NB4 (cell line): ENCODE data around the gene EEF1AKMT3.

ENCODE experiments used
- DNase-seq: peaks from one replicate; pipeline ENCODE4 v3.0.0; 2010; ENCODE audit warnings: low read depth
- H3K4me3 ChIP-seq: one replicate; pipeline ENCODE4 v1.5.1; 2011; ENCODE audit warnings: mild to moderate bottlenecking, low read depth, low read length, moderate library complexity
- CTCF ChIP-seq: IDR thresholded peaks from one replicate; pipeline ENCODE4 v1.5.1; 2012; ENCODE audit warnings: low read depth, low read length
- MAX ChIP-seq: IDR thresholded peaks from 2 replicates; pipeline ENCODE4 v1.6.1; 2011; ENCODE audit warnings: low read depth, low read length
- MYC ChIP-seq: IDR thresholded peaks from 2 replicates; pipeline ENCODE4 v1.6.1; 2011; ENCODE audit warnings: low read depth, low read length
- POLR2A ChIP-seq: IDR thresholded peaks from 2 replicates; pipeline ENCODE4 v1.6.1; 2011; ENCODE audit warnings: mild to moderate bottlenecking; ENCODE audit not compliant: insufficient read length; ENCODE audit errors: extremely low read depth

The EEF1AKMT3 gene

GRCh38 chr12:57830393-57830792 is 58.0 kb downstream of the EEF1AKMT3 start:
- no peak for TF ChIP-seq MAX
- no peak for TF ChIP-seq POLR2A
- TF ChIP-seq MYC = no peak
- TF ChIP-seq CTCF = no peak
- no peak for DNase-seq
- no peak overlapping the region for H3K4me3 ChIP-seq
